GM10248 (cell line): ENCODE measurements around the gene FEV.
A peak's percentile ranks its signal among the peaks of the same experiment; 100 is the strongest.

Experiments
- CTCF ChIA-PET: fragments of 300-600 bp; sonication (Branson Sonifier 250); formaldehyde crosslinking; extraction: SDS; loops from one replicate; lab custom pipeline; 2021; ENCODE audit warnings: antibody characterized with exemption; lab: Yijun Ruan, JAX
- POLR2A ChIA-PET: fragments of 350-650 bp; sonication (Branson Sonifier 250); formaldehyde crosslinking; extraction: SDS; loops from one replicate; lab custom pipeline; 2020; ENCODE audit warnings: antibody characterized with exemption; lab: Yijun Ruan, JAX
- DNase-seq: peaks from one replicate; pipeline ENCODE4 v3.0.0; 2012; ENCODE audit errors: extremely low spot score
- CTCF ChIP-seq: IDR thresholded peaks from 2 replicates; pipeline ENCODE4 v1.5.1; 2012; ENCODE audit warnings: mild to moderate bottlenecking, low read depth; ENCODE audit errors: extremely low read depth, missing control alignments, control extremely low read depth

Gene FEV

GRCh38 chr2:219001577-219002394 lies 16.8 kb upstream of the FEV start:
- DNase-seq = peak; percentile 65
- ChIA-PET CTCF (interaction anchor here (0.8 to 7.3 kb wide), 12 partner anchors 10 to 170 kb away, joined by 3 to 30 read pairs (median 4); no protein-coding TSS in a partner anchor), POLR2A (no interaction called here)
- TF ChIP-seq CTCF = no peak

DNA sequence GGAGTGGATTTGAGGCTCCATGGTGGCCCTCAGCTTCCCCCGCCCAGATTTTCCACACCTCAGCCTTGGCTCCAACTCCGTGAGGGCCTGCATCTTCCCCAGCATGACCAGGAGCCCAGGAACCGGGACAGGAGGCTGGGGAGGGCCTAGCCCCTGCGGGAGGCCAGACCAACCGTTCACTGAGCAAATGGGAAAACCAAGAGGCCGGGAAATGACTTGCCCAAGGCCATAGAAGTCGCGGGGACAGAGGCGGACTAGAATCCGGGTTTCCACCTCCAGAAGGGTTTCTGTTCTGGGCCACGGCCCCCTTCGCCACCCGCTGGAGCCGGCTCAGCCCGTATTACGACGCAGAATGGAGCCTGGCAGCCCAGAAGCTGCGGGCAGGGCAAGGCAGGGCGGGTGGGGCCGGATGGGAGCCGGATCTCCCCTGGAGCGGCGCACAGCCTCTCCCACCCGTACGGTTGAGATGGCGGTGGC lies 16.2 kb upstream of the FEV start:
- ChIA-PET POLR2A (no interaction called here), CTCF (interaction anchor here (1.3 to 7.3 kb wide), 5 partner anchors 10 to 72 kb away, joined by 4 to 30 read pairs (median 7); no protein-coding TSS in a partner anchor)
- no peak for TF ChIP-seq CTCF
- DNase-seq = no peak

- DNase-seq = no peak
- CTCF ChIA-PET = interaction anchor here (2.7 kb wide), 1 partner anchor 72 kb away, joined by 7 read pairs; no protein-coding TSS in a partner anchor
- TF ChIP-seq CTCF = no peak
- POLR2A ChIA-PET = no interaction called here
These were observed 15.6 kb upstream of the FEV start for GRCh38 chr2:219000569-219000960.

- CTCF ChIA-PET = interaction anchor here (2.7 kb wide), 1 partner anchor 73 kb away, joined by 7 read pairs; no protein-coding TSS in a partner anchor
- no peak for DNase-seq
- POLR2A ChIA-PET = no interaction called here
- no peak for TF ChIP-seq CTCF
These were observed 15.0 kb upstream of the FEV start for GRCh38 chr2:218999881-219000568.

- CTCF ChIA-PET = interaction anchor here (1.0 to 2.1 kb wide), 3 partner anchors 19 to 104 kb away, joined by 3 to 5 read pairs (median 3); no protein-coding TSS in a partner anchor
These were observed 14.3 kb upstream of the FEV start for GRCh38 chr2:218999021-218999880.

More at GRCh38 chr2:218999021-218999880, 14.3 kb upstream of the FEV start:
- POLR2A ChIA-PET = no interaction called here
- no peak for DNase-seq
- TF ChIP-seq CTCF = no peak
